ELF-1 (cell line): Measurements from ENCODE around the gene SNX33.
A peak's percentile ranks its signal among the peaks of the same experiment; 100 is the strongest.
"Not testable (repeated sequence)": the region's sequence is repeated elsewhere in the genome, so short reads cannot be mapped to it uniquely, and the experiment has no call there.

Experiments used
- DNase-seq: peaks from one replicate; pipeline ENCODE4 v3.0.0-alpha.2; 2016; ENCODE audit warnings: low read depth, low spot score

Gene SNX33

DNA sequence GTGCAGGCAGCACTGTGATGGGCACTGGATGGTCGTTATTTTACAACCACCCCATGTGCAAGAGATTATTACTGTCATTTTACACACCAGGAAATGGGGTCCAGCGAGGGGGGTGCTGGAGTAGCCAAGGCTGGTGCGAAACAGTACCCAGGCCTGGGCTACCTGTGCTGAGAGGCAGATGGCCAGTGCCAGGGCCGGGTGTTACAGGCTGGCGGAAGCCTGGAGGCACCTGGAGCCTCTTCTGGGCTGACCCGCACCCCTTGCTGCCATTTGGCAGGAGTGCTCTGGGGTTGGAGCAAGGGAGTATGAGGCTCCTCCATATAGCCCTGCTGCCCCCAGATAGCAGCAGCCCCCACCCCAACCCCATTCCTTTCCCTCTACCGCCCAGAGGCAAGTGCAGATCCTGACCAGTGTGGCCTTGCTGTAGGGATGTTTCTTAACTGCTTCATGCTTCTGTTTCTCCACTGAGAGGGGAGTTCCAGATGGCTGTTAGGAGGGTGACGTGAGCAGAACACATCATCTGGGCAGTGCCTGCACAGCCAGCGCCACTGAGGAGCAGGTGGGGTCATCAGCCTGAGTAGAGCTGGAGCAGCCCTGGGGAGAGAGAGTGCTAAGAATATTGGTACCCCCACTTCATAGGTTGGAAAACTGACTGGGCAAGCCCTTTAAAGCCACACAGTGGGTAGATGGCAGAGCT lies 15.3 kb downstream of the SNX33 start:
- no peak for DNase-seq

DNA sequence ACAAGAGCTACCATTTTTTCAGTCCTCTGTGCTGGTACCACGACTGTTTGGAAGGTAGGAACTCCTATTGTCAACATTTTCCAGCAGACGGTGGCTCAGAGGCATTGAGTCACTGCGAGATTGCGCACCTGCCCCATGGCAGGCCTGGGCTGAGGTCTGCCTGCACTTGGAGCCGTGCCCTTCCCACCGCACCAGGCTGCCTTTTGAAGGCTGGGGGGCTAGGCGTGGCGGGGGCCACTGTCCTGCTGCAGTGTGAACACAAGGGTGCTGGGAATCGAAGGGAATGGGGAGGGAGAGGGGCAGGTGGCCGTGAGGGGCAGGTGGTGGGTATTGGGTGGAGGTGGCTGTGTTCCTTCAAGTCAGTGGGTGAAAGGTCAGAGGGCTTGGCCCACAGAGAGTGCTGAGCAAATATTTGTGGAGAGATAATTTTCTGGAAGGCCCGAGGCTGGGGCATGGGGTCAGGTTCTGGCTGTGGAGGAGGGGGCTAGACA lies 16.3 kb downstream of the SNX33 start:
- no peak for DNase-seq

DNA sequence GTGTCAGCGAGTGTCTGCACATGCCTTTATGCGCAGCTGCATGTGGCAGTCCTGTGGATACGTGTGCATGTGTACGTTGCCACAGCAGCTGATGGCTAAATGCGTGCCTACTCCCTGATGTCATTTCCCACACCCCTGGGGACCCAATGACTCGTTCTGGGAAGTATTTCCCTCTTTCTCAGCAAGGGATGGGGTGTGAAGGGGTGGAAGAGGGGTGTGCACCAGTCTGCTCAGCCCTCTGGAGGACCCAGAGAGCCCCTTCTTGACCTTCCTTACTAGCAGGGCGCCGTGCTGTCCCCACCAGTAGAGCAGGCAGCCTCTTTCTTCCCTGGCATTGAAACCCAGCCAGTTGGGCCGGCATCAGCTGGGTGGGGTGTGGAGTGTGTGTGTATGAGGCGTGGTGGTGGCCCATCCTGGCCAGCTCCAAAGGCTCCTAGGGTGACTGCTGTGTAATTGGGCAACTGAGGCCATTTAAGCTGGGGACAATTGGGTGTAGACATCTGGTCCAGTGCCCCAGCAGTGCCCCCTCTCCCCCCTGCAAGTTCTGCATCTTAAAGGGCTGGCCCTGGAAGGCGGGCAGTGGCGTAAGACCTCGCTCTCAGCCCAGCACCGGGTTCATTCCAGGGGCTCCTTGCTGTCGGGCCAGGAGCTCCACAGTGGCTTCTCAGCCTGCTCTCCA lies 19.2 kb downstream of the SNX33 start:
- DNase-seq: no peak

DNA sequence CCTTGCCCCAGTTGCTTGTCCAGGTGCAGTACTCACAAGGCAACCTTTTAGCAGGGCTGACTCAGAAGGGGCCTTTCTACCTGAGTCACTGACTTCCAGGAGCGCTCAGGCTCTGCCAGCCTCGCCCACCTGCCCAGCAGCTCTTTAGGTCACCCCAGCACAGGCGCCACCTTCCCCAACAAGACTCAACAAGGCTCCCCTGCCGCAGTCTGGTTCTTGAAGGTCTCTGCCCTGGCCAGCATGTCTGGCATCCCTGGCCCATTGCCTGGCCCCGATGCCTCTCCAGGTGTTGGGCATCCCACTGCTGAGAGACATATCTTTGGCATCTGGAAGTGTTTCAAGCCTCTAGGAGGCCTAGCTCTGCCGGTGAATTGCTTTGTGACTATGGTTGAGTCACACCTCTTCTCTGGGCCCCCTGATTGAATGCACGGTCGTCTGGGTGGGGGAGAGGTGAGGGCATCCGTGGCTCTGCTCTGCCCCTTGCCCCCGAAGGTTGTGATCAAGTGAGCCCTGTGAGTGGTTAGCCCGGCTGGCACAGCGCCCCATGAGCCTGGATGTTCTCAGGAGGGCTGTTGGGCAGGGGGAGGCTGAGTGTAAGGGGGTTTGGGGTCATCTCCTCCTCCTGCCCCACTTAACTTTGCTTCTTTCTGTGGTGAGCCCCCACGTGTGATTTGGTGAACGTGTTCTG lies 21.6 kb downstream of the SNX33 start:
- DNase-seq: no peak

DNA sequence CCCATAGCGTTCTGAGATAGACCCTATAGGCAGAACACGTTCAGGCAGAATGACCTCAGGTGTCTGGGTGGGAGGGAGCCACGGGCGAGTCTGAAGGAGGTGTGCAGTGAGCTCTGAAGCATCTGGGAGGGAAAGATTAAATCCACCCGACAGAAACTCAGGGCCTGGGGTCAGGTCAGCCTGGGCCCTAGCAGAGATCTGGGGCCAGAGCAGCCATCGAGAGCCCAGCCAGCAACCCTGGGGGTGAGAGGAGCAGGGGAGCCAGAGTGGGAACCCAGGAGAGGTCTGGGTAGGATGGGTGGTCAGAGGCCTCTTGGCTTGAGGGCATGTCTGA lies 22.1 kb downstream of the SNX33 start:
- no peak for DNase-seq

DNA sequence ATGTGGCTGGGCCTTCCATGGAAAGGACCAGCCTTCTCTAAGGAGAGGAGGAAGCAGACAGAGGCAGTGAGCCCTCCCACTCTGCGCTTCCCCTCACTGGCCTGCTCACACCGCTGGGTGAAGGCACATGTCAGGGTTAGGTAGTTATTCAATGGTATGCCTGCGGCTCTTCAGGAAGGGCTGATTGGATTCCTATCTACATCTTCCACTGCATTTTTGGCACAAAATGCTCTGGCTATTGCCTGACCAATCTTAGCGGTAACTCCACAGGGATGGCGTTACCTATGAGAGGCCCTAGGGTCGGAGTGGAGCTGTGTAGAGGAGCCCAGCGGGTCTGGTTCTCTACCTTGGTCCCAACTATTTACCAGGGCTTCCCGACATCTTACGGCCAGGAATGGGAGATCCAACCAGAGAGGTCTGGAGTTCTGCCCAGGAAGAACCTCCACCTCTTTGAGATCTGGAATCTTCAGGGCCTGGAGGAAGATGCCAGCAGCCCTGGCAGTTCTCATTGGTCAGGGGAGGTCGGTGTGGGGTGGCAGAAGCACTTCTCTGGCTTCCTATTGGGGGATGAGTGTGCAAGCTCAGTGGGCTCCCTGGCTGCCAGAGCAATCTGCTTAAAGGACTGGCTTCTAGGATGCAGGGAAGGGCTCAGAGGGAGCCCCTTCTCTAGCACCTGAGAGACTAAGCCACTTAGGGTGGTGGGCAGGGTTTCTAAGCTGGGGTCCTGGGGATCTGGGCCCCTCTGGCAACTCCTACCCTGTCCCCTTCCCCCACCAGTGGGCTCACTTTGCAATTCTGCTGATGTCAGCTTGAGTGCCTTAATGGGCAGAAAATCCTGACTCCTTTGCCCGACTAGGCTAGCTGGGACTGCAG lies 24.3 kb downstream of the SNX33 start:
- peak; percentile 40 for DNase-seq

DNA sequence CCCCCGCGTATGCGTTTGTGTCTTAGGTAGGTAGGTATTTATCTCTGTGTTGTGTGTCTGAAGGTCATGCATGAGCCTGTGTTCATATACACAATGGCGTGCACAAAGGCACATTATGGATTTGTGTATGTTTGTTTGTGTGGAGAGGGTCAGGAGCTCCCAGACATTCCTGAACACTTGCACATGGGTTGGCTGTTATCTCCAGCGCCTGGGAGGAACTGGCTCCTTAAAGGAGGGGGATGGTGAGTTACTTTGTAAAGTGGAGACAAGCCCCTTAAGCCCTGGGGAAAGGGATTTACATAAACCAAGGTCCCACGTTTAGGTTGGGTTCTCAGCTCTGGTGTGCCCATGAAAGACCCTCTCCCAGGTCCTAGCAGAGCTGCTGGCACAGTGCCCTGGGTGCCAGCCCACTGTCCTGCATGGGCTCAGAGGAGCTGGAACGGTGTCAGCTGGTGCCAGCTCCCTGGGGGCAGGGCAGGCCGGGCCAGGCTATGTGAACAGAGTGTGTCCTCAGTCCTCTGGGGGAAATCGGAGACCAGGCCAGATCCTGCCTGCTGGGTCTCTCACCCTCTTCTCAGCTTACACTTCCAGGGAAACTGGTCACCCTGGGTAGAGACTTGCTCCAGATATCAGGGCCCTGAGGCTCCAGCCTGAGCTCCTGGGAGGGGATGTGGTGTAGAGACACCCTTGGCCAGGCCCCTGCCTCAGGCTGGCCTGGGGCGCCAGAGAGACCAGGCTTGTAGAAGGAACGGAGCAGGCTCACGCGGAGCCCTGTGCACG lies 25.1 kb downstream of the SNX33 start:
- peak; percentile 90 for DNase-seq

DNA sequence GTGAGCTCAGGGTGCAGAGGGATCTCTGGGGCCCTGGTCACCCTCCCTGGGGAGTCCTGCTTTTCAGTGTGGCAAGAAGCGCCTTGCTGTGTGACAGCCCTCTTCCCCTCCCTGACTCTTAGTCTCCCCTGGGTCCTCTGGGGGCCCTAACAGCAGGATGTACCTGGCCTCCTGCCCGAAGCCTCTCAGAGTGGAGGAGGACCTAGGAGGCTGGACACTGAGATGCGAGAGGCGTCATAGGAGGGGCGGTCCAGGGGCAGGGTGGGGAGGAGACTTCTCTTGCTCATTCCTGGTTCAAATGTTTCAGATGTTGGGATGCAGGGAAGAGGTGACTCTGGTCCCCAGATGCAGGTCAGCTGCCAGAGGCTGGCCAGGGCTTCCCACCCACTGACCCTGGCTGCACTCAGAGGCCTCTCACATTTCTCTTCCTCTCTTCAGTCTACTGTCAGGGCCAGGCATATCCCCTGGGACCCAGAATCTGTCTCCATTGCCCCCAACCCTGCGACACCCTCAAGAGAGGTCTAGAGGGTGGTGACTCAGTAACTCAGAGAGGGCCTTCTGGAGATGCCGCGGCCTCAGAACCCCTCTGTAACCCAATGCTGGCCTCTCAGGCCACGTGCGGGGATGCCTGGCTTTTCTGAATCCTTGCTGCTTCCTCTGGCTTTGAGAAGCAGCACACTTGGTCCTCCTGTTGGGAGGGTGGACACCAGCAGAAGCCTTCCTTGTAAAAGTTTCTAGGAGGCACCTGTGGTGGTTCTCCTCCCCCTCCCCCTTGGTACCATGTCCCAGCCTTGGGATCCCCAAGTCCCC lies 25.9 kb downstream of the SNX33 start:
- DNase-seq: no peak

DNA sequence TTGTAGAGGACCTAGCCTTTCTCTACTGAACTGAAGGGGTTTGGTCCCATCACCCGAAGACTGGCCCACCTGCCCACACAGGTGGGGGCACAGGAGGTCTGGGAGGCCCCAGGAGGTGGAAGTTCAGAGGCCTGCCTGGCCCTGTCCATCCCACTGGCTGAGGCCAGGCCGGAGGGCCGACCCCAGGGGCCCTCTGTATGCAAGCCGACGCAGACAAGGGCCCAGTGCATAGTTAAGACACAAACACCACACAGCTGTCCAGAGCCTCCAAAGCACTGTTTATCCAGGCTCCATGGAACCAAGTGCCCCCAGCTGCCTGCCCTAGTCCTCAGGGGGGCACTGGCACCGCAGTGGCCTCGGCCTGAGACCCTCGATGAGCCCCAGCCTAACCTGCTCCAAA lies 26.7 kb downstream of the SNX33 start:
- DNase-seq: no peak

DNA sequence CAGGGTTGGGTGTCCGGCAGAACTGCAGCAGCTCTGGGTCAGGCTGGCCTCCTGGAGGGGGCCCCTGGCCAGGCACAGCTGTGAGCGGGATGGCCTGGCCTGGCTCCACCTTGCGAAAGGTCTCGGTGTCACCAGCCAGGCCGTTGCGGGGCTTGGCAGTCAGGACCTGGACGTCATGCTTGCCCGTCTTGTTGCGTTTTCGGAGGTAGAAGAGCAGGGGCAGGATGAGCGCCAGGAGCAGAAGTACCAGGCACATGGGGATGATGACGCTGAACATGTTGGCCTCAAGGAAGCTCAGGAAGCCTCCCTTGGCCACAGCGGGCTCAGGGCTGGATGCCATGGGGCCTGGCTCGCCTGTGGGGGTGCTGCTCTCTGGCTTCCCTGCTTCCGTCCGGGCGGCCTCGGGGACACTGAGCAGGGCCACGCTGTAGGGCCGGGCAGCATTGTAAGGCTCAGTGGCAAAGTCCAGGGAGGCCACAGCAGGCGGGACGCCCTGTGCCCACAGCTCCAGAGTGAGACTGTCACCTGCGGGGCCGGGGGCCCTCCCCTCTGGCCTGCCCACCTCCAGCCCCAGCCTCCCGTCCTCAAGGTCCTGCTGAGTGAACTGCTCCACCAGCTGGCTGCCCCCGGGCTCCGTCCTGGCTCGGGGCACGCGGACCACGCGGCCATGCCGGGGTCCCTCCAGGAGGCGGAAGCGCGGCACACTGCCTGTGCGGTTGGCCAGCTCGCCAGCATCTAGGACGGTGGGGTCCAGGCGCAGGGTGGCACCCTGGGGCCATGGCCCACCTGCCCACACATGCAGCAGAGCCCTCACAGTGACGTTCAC lies 28.1 kb downstream of the SNX33 start:
- no peak for DNase-seq

DNA sequence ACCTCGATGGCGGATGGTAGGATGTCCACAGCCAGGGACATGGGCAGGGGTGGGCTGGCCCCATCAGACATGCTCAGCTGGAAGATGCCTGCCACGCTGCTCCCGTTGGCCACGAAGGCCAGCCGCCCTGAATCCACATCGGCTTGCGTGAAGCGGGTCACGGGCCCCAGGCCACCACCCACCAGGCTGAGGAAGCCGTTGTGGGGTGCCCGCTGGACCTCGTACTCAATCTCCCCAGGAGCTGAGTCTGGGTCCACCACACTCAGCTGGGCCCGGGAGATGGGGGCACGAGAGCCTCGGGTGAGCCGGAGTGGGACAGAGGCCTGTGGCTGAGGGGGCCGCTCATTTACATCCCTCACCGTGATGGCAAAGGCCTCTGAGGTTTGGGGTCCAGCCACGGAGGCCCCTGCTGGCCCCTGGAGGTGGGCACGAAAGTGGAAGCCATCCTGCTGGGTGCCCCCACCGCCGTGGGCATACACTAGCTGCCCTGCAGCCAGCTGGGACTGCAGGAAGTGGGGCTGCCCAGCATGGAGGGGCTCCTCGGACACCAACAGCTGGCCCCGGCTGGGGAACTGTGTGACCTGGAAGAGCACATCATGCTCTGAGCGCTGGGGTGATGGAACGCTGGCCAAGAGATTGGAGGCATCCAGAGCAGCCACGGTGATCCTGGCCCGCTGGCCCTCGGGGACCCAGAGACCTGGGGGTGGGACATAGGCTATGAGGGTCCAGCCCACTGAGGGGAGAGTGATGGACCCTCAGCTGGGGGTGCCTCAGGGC lies 29.2 kb downstream of the SNX33 start:
- DNase-seq: no peak

DNA sequence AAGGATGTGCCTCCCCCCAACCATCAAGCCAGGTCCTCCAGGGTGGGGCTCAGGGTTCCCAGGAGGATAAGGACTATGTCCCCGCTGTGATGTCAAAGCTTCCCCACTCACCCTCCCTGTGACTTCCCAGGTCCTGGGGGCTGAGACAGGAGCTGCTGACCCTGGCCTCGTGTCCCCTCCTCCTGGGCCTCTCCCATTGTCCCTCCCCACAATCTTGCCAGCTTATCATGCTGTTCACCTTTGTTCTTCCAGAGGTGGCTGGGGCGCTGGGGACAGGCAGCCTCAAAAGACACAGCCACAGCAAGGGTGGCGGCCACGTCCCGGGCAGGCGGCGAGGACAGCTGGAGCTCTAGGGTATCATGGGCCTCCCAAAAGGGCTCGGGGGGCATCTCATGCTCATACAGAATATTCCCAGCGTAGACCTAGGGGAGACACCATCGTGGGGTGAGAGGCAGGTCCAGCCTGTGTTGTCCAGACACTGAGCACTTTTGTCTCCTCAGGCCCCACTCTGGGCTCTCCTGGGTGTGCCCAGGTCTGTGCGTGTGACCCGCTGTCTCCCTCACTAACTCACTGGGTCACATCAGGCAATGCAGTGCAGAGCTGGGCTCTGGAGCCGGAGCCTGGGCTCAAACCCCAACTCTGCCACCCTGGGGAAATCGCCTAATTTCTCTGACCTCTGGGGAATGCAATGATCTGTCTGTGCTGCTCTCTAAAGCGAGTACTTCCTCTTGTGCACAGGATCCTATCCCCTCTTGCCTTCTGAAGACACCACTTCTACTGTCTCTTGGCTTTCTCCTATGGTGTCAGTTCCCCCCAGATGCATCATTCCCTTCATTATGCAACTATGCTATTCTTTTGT lies 30.0 kb downstream of the SNX33 start:
- no peak for DNase-seq

DNA sequence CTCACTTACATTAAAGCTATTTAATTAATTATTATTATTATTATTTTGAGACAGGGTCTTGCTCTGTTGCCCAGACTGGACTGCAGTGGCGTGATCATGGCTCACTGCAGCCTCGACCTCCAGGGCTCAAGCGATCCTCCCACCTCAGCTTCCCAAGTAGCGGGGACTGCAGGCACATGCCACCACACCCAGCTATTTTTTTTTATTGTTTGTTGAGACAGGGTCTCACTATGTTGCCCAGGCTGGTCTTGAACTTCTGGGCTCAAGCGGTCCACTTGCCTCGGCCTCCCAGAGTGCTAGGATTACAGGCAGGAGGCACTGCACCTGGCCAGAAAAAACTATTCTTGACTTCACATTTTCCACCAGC lies 30.6 kb downstream of the SNX33 start:
- not testable (repeated sequence) for DNase-seq

DNA sequence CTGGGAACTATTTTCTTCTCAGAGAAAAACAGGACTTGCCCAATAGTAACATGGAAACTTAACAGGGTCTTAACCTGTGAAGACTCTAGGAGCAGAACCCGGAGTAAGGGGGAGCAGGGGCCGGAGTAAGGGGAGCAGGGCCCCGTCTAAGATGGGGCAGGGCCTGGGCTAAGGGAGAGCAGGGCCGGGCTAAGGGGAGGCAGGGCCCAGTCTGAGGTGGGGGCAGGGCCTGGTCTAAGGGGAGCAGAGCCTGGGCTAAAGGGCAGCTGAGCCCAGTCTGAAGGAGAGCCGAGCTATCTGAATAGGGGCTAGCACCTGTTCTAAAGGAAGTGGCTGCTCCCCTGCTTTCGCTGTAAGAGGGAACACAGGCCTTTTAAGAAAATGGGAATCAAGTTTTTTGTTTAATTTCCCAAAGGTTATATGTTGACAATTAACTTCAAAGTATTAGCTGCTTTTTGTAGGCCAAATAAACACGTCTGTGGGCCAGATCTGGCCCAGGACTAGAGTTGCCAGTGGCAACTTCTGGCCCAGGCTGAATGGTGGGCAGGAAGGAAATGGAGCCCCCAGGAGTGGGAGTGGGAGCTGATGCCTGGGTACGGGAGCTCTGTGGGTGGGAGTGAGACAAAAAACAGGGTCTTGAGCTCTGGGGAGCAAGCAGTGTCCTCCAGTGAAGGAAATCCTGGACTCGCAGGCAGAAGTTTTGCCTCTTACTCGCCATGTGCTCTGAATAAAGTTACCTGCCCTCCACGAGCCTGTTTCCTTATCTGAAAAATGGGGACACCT lies 32.5 kb downstream of the SNX33 start:
- DNase-seq: no peak

DNA sequence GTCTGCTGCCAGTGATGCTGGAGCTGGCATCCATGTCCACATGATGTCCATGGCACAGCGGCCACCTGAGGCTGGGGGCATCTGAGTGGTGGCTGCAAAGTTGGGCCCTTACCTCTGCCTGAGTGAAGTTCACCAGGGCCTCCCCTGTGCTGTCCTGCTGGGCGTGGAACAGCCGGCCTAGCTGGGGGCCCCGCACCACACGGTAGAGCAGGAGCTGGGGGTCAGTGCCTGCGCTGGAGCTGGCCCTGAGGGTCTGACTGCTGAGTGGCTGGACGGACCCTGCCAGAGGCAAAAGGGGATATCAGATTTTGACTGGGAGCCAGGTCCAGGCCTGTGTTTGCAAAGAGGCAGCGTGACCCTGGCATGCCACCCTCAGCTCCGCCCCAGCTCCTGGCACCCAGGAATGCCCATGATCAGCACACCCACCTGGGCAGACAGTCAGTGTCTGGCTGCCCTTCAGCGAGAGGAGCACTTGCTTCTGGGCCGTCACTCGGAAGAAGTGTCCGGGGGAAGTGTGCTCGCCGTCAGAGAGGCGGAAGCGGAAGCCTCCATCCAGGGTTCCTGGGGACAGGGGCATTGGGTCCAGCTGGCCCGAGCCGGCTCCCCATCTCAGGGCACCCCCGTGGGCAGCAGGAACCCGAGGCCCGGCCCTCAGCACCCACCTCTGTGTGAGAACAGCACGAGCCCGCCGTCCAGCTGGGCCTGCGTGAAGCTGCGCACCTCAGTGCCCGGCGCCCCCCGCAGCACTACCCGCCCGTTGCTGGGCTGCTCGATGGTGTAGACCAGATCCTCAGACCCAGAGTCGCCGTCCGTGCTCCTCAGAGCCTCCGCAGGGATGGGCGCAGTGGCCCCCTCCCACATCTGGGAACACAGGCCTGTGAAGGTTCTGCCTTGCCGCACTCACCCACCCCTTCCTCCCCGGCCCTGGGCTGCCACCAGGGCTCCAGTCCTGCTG lies 34.7 kb downstream of the SNX33 start:
- no peak for DNase-seq
